ENCODE results near the gene CPNE5. TPM values are rescaled to one million over a fixed set of nuclear protein-coding genes. Genes with fewer than 3 reads are reported as not detected.

Gene CPNE5
- total RNA-seq, 1 experiment from 2014 or later = 0.37 TPM

DNA sequence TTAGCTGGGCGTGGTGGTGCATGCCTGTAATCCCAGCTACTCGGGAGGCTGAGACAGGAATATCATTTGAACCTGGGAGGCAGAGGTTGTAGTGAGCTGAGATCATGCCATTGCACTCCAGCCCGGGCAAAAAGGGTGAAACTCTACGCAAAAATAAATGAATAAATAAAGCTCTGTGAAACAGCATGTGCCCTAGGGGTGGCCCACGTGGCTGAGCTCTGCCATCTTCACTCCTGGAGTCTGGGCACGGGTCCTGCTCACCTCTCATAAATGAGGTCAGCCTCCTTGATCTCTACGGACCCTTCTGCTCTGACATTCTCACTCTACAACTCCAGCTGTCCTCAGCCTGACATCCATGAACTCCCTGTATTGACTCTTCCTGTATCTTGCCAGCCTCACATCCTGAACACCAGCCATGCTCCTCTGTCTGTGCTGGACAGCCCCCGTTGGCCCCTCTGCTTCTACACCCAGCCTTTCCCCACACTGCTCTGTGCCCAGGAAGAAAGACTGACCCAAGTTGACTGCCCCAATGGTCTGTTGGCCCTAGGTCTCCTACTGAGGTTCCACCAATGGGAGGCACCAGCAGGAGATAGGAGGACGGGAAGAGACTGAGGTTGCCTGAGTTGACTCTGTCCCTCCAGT, 21.9 kb downstream of the CPNE5 start:
- Histone ChIP-seq H3F3A (ENCODE audit: insufficient read depth, low read depth) (0 out of 2 replicates have a peak, but pooled peaks cover 7% of the 10 kb centered on the region), H3K4me1 (replicated peaks; ENCODE audit: insufficient read depth) (0 out of 2 replicates have a peak, but pooled peaks cover 7% of the 10 kb centered on the region), H3K36me3 (ENCODE audit: low read depth) (no peaks in the 10 kb centered on the region), H3K9me3 (ENCODE audit: insufficient read depth, low read depth) (no peaks in the 10 kb centered on the region), H3K27ac (no peak overlapping the region), H4K20me1 (ENCODE audit: insufficient read depth) (no peaks in the 10 kb centered on the region), H3K4me2 (no peak overlapping the region), H3K27me3 (ENCODE audit: insufficient read depth, low read depth) (no peaks in the 10 kb centered on the region), H3K4me3 (no peak overlapping the region), H3K79me2 (ENCODE audit: low read depth) (no peaks in the 10 kb centered on the region), H3K9me2 (ENCODE audit: insufficient read depth) (no peaks in the 10 kb centered on the region), H2AFZ (no peak overlapping the region)
- BruUV-seq (replicated peaks) = no TSS peak
- intact Hi-C loops (cut with micrococcal nuclease; ENCODE audit: unreplicated experiment) = no loop called here
- no peak for DNase-seq
- no peak for TF ChIP-seq EZH2 (IDR thresholded peaks at IDR 0.05; ENCODE audit: low read depth)
- TF ChIP-seq, protein P1, sequence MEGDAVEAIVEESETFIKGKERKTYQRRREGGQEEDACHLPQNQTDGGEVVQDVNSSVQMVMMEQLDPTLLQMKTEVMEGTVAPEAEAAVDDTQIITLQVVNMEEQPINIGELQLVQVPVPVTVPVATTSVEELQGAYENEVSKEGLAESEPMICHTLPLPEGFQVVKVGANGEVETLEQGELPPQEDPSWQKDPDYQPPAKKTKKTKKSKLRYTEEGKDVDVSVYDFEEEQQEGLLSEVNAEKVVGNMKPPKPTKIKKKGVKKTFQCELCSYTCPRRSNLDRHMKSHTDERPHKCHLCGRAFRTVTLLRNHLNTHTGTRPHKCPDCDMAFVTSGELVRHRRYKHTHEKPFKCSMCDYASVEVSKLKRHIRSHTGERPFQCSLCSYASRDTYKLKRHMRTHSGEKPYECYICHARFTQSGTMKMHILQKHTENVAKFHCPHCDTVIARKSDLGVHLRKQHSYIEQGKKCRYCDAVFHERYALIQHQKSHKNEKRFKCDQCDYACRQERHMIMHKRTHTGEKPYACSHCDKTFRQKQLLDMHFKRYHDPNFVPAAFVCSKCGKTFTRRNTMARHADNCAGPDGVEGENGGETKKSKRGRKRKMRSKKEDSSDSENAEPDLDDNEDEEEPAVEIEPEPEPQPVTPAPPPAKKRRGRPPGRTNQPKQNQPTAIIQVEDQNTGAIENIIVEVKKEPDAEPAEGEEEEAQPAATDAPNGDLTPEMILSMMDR (conservative IDR thresholded peaks at IDR 0.05) = no peak
- POLR2A ChIA-PET (ENCODE audit: unreplicated experiment) = no interaction called here
- CTCF ChIA-PET = no interaction called here

DNA sequence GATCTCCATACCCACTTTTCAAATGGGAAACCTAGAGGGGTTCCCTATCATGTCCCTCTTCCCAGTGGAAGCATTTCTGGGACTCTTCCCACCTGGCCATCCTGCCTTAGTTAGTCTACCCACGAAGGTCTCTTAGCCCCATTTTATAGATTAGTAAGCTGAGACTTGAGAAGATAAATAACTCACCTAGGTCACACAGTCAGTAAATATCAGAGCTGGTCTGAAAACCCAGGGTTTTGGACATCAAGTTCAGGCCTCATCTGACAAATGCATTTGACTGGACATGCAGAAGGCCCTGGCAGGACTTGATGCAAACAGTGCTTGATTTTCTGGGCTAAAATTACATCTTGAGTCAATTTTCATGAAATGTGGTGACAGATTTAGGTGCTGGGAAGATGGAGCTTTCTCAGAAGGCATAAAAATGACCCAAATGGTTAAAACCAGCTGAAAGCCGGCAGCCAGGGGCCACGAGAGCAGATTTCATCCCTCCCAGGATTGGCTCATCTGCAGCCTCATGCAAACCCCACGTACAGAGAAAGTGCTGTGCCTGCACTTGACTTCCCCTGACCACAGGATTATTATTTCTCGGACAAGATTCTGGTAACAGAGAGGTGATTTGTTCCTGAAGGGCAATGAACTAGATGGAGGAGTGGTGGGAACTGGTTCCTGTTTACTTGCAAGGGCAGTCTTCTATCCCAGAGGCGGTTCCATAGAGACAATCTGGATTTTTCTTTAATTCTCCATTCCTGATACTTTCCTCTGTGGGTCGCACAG, 23.1 kb downstream of the CPNE5 start:
- Histone ChIP-seq H2AFZ (no peak overlapping the region), H4K20me1 (ENCODE audit: insufficient read depth) (no peaks in the 10 kb centered on the region), H3K36me3 (ENCODE audit: low read depth) (no peaks in the 10 kb centered on the region), H3F3A (ENCODE audit: insufficient read depth, low read depth) (0 out of 2 replicates have a peak, but pooled peaks cover 7% of the 10 kb centered on the region), H3K27ac (no peak overlapping the region), H3K9me2 (ENCODE audit: insufficient read depth) (no peaks in the 10 kb centered on the region), H3K79me2 (ENCODE audit: low read depth) (no peaks in the 10 kb centered on the region), H3K4me2 (no peak overlapping the region), H3K27me3 (ENCODE audit: insufficient read depth, low read depth) (no peaks in the 10 kb centered on the region), H3K4me1 (replicated peaks; ENCODE audit: insufficient read depth) (0 out of 2 replicates have a peak, but pooled peaks cover 7% of the 10 kb centered on the region), H3K4me3 (no peak overlapping the region), H3K9me3 (ENCODE audit: insufficient read depth, low read depth) (no peaks in the 10 kb centered on the region)
- POLR2A ChIA-PET (ENCODE audit: unreplicated experiment) = no interaction called here
- CTCF ChIA-PET = no interaction called here
- TF ChIP-seq, protein P1 (conservative IDR thresholded peaks at IDR 0.05) = no peak
- no peak for TF ChIP-seq EZH2 (IDR thresholded peaks at IDR 0.05; ENCODE audit: low read depth)
- BruUV-seq (replicated peaks) = no TSS peak
- intact Hi-C loops (cut with micrococcal nuclease; ENCODE audit: unreplicated experiment) = no loop called here
- DNase-seq = no peak

DNA sequence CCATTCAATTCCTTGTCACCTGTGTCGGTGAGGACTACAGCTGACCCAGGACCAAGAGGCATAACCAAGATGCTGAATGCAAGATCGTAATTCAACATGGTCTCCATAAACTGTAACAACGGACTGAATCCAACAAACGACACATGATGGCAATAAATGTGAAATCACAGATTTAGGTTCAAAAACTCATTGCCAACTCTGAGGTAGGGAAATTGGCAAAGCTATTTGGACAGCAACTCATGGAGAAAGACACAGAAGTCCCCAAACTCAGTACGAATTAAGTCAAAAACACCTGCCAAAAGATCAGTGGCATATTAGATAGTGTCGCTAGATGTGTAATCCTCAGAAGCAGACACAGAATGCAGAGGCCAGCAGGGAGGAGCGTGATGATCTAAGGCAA, 25.0 kb downstream of the CPNE5 start:
- no peaks in the 10 kb centered on the region for H3K4me1 ChIP-seq (replicated peaks; ENCODE audit: insufficient read depth)
- DNase-seq = no peak
- H3K4me2 ChIP-seq = no peak overlapping the region
- no peak overlapping the region for H2AFZ ChIP-seq
- CTCF ChIA-PET = no interaction called here
- TF ChIP-seq EZH2 (IDR thresholded peaks at IDR 0.05; ENCODE audit: low read depth) = no peak
- TF ChIP-seq, protein P1 (conservative IDR thresholded peaks at IDR 0.05) = no peak
- no peaks in the 10 kb centered on the region for H4K20me1 ChIP-seq (ENCODE audit: insufficient read depth)
- no peak overlapping the region for H3K4me3 ChIP-seq
- no peaks in the 10 kb centered on the region for H3K36me3 ChIP-seq (ENCODE audit: low read depth)
- H3K79me2 ChIP-seq (ENCODE audit: low read depth) = no peaks in the 10 kb centered on the region
- H3F3A ChIP-seq (ENCODE audit: insufficient read depth, low read depth) = no peaks in the 10 kb centered on the region
- BruUV-seq (replicated peaks) = no TSS peak
- no peak overlapping the region for H3K27ac ChIP-seq
- no peaks in the 10 kb centered on the region for H3K9me3 ChIP-seq (ENCODE audit: insufficient read depth, low read depth)
- intact Hi-C loops (cut with micrococcal nuclease; ENCODE audit: unreplicated experiment) = no loop called here
- H3K27me3 ChIP-seq (ENCODE audit: insufficient read depth, low read depth) = no peaks in the 10 kb centered on the region
- POLR2A ChIA-PET (ENCODE audit: unreplicated experiment) = no interaction called here
- no peaks in the 10 kb centered on the region for H3K9me2 ChIP-seq (ENCODE audit: insufficient read depth)

All from PC-9 (cell line).